SJCRH30 (cell line): ENCODE data around the gene GRK3. TPM values are rescaled to one million over a fixed set of nuclear protein-coding genes. Genes with fewer than 3 reads are reported as not detected.
"Not testable (repeated sequence)": the region's sequence is repeated elsewhere in the genome, so short reads cannot be mapped to it uniquely, and the experiment has no call there.

Source experiments
- DNase-seq, 2 experiments: peaks; one replicate each; pipeline ENCODE4 v3.0.0-alpha.2; 2015 to 2020
- H3K27ac ChIP-seq: fragments of 250-450 bp; sonication (Bioruptor Pico); 2 replicates; pipeline ENCODE4 v1.5.1; 2020; ENCODE audit warnings: mild to moderate bottlenecking, moderate library complexity
- H3K27me3 ChIP-seq: fragments of 250-450 bp; sonication (Bioruptor Pico); 2 replicates; pipeline ENCODE4 v1.5.1; 2020; ENCODE audit warnings: mild to moderate bottlenecking, moderate library complexity
- H3K36me3 ChIP-seq: fragments of 250-450 bp; sonication (Bioruptor Pico); 2 replicates; pipeline ENCODE4 v1.5.1; 2020; ENCODE audit warnings: mild to moderate bottlenecking, moderate library complexity
- H3K4me1 ChIP-seq: fragments of 250-450 bp; sonication (Bioruptor Pico); 2 replicates; pipeline ENCODE4 v1.5.1; 2020; ENCODE audit warnings: mild to moderate bottlenecking, moderate library complexity
- H3K4me3 ChIP-seq: fragments of 250-450 bp; sonication (Bioruptor Pico); 2 replicates; pipeline ENCODE4 v1.5.1; 2020; ENCODE audit warnings: mild to moderate bottlenecking, moderate library complexity
- H3K9me3 ChIP-seq: fragments of 250-450 bp; sonication (Bioruptor Pico); replicated peaks from 2 replicates; pipeline ENCODE4 v1.5.1; 2020; ENCODE audit warnings: mild to moderate bottlenecking, moderate library complexity
- total RNA-seq: library from RNA; depleted of rRNA; stranded (reverse); fragments of >200 nt; shearing (Covaris generic); gene quantifications from 2 replicates; pipeline ENCODE4 v1.2.3, GENCODE V29; 2014

Gene GRK3
- total RNA-seq, 1 experiment from 2014 or later: 45.6 TPM

- not testable (repeated sequence) for H3K4me1 ChIP-seq, H3K36me3 ChIP-seq, H3K27me3 ChIP-seq, H3K9me3 ChIP-seq
- peak; percentile 67 to 82 for DNase-seq
- H3K4me3 ChIP-seq: peak overlapping the region; percentile 4; the same call in 1 of the 2 replicates
- H3K27ac ChIP-seq: peak overlapping the region; percentile 35
These were observed 50.3 kb downstream of the GRK3 start for GRCh38 chr22:25614791-25615190.

DNA sequence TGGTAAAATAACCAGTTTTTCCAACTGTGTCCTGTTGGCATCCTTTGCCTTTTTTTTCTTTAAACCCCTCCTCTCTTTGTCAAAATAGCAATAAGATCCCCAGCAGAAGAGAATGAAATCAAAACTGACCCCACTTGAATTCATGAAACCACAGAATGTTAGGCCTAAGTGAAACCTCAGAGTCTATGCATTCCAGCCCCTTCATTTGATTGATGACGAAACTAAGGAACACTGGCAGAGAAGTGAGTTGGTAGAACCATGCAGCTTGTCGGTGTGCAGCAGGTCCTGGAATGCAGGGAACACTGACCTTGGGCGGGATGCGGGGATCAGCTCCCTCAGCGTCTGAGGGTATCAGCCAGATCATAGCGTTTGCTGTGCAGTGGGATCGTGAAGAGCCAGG, 57.5 kb downstream of the GRK3 start:
- H3K4me3 ChIP-seq: no peak overlapping the region
- H3K9me3 ChIP-seq: 0 out of 2 replicates have a peak, but pooled peaks cover 5% of the 10 kb centered on the region
- no peaks in the 10 kb centered on the region for H3K36me3 ChIP-seq
- H3K4me1 ChIP-seq: peaks cover 50% of the 10 kb centered on the region
- H3K27me3 ChIP-seq: no peaks in the 10 kb centered on the region
- DNase-seq: peak; percentile 32 to 55
- H3K27ac ChIP-seq: peak overlapping the region; percentile 76

DNA sequence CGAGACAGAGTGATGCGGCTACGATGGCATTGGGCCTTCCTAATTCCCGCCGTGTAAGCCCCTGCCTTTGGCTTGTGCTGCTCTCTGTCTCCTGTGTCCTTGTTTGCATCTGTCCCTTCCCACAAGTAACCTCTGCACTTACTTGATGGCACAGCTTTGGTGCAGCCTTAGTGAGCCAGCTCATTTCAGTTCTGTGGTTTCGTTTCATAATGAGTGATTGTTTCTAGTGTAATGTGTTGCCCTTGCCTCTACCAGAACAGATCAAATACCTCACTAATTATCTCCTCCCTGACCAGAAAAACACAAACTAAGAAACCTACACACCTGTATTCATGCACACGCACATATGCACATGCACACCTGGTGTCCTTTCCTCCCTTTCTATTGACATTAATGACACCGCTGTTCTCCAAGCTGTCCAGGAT, 58.8 kb downstream of the GRK3 start:
- Histone ChIP-seq H3K9me3 (no peaks in the 10 kb centered on the region), H3K36me3 (no peaks in the 10 kb centered on the region)

GRCh38 chr22:25623851-25624250, 59.4 kb downstream of the GRK3 start:
- Histone ChIP-seq H3K36me3 (no peaks in the 10 kb centered on the region), H3K27ac (peak overlapping the region; percentile 76), H3K4me1 (peaks cover 62% of the 10 kb centered on the region), H3K4me3 (no peak overlapping the region), H3K27me3 (no peaks in the 10 kb centered on the region), H3K9me3 (no peaks in the 10 kb centered on the region)
- DNase-seq: peak; percentile 64 to 81

More for the DNA sequence above, 58.8 kb downstream of the GRK3 start:
- H3K27ac ChIP-seq: peak overlapping the region; percentile 76
- H3K4me3 ChIP-seq: no peak overlapping the region
- H3K27me3 ChIP-seq: no peaks in the 10 kb centered on the region
- DNase-seq: peak; percentile 24 to 72
- H3K4me1 ChIP-seq: peaks cover 62% of the 10 kb centered on the region

GRCh38 chr22:25624476-25624875, 60.0 kb downstream of the GRK3 start:
- Histone ChIP-seq H3K4me3 (no peak overlapping the region), H3K27me3 (no peaks in the 10 kb centered on the region), H3K36me3 (no peaks in the 10 kb centered on the region), H3K27ac (peak overlapping the region; percentile 76), H3K4me1 (peaks cover 63% of the 10 kb centered on the region), H3K9me3 (no peaks in the 10 kb centered on the region)
- DNase-seq: no peak

DNA sequence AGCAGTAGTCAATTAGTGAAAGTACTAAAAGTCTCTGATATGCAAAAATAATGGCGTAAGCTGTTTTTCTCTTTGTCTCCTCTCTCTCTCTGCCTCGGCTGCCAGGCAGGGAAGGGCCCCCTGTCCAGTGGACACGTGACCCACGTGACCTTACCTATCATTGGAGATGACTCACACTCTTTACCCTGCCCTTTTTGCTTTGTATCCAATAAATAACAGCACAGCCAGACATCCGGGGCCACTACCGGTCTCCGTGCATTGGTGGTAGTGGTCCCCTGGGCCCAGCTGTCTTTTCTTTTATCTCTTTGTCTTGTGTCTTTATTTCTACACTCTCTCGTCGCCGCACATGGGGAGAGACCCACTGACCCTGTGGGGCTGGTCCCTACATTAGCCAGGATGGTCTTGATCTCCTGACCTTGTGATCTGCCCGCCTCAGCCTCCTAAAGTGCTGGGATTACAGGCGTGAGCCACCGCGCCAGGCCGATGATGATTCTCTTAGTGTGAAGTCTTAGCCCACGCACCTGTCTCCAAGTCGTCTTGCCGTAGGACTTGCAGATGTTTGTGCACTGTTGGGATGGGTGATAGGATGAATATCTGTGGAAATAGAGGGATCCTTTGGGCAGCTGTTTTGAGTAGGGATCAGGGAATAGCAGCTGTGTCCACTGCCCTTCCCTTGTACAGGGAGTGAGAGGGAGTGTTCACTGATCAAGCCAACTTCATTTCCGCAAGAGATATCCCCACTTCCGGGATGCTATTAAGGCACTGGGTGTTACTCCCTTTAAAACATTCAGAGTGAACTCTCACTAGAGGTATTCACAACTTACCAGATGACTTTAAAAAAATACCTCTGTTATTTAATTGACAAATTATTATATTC, 61.5 kb downstream of the GRK3 start:
- Histone ChIP-seq H3K4me1 (peaks cover 78% of the 10 kb centered on the region), H3K27ac (peak overlapping the region; percentile 70)
- not testable (repeated sequence) for H3K9me3 ChIP-seq, H3K27me3 ChIP-seq, H3K4me3 ChIP-seq, H3K36me3 ChIP-seq
- DNase-seq: peak; percentile 86 to 94

DNA sequence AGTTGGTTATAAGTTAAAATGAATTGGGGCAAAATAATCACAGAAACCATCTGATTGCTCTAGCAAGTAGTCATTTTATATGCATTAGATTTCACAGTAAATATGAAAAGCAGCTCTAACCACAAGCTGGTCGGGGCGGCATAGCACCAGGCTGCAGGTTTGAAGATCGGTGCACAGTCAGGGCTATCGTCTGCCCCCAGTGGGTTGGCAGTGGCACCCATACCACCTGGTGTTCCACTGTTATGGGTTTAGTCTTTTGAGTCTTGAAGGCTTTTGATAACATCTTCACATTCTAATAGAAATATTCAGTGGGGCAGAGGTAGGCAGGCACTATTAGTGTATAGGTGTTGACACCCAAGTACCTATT, 62.1 kb downstream of the GRK3 start:
- Histone ChIP-seq H3K4me3 (no peak overlapping the region), H3K9me3 (no peaks in the 10 kb centered on the region), H3K27me3 (no peaks in the 10 kb centered on the region), H3K36me3 (no peaks in the 10 kb centered on the region), H3K27ac (peak overlapping the region; percentile 70; the same call in 1 of the 2 replicates), H3K4me1 (peaks cover 75% of the 10 kb centered on the region)
- DNase-seq: no peak

- Histone ChIP-seq H3K27ac (peak overlapping the region; percentile 16), H3K27me3 (no peaks in the 10 kb centered on the region), H3K9me3 (no peaks in the 10 kb centered on the region), H3K4me1 (peaks cover 70% of the 10 kb centered on the region), H3K4me3 (no peak overlapping the region), H3K36me3 (peaks cover 2% of the 10 kb centered on the region; the same call in 1 of the 2 replicates)
- peak; percentile 63 to 89 for DNase-seq
These were observed 62.9 kb downstream of the GRK3 start for GRCh38 chr22:25627271-25627852.

- no peaks in the 10 kb centered on the region for H3K27me3 ChIP-seq
- H3K36me3 ChIP-seq: peaks cover 4% of the 10 kb centered on the region; the same call in 1 of the 2 replicates
- no peak overlapping the region for H3K4me3 ChIP-seq
- no peak overlapping the region for H3K27ac ChIP-seq
- no peaks in the 10 kb centered on the region for H3K9me3 ChIP-seq
- peaks cover 58% of the 10 kb centered on the region for H3K4me1 ChIP-seq
- DNase-seq: no peak
These were observed 64.0 kb downstream of the GRK3 start for GRCh38 chr22:25628494-25628893.

GRCh38 chr22:25629613-25630012, 65.1 kb downstream of the GRK3 start:
- DNase-seq: peak in 1 of 2 experiments; percentile 42
- H3K27me3 ChIP-seq: no peaks in the 10 kb centered on the region
- no peaks in the 10 kb centered on the region for H3K9me3 ChIP-seq
- peaks cover 4% of the 10 kb centered on the region; the same call in 1 of the 2 replicates for H3K36me3 ChIP-seq
- no peak overlapping the region for H3K27ac ChIP-seq
- peaks cover 51% of the 10 kb centered on the region for H3K4me1 ChIP-seq
- H3K4me3 ChIP-seq: no peak overlapping the region

DNA sequence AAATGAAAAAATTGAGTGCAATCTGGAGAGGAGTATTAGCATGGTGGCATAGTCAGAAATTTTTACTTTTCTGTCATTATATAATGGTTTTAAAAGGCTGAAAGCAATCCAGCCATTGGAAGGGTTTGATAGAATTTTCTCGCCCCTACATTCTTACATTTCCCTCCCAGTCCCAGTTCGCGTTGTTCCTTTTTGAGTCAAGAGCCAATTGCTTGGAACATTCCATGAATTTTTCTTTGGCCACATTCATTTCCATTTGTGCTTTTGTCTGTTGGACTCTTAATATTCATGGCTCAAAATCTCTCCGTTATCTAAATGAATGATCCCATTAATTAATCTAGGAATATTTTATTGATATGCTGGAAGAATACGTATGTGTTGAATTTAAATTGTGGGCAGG, 66.0 kb downstream of the GRK3 start:
- DNase-seq: no peak

DNA sequence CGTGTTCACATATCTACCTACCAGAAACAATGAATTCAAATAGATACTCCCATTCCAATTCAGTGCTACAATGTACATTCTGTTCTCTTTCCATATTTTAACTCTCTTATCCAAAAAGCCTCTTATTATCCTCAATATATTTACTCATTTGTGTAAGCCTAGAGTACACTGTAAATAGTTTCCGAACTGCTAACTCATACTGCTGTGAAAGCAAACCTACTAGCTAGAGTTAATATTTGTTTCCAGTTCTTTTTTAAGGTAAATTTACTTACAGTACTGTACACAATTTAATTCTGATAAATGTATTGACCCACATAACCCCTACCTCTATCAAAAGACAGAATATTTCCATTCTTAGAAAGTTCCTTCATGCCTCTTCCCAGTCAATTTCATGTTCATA, 71.8 kb downstream of the GRK3 start:
- Histone ChIP-seq H3K9me3 (peaks cover 3% of the 10 kb centered on the region; the same call in 1 of the 2 replicates), H3K27me3 (no peaks in the 10 kb centered on the region), H3K36me3 (peaks cover 8% of the 10 kb centered on the region), H3K4me1 (0 out of 2 replicates have a peak, but pooled peaks cover 2% of the 10 kb centered on the region), H3K4me3 (no peak overlapping the region), H3K27ac (no peak overlapping the region)
- DNase-seq: no peak

More for the DNA sequence above, 66.0 kb downstream of the GRK3 start:
- no peak overlapping the region for H3K4me3 ChIP-seq
- peaks cover 48% of the 10 kb centered on the region for H3K4me1 ChIP-seq
- H3K27ac ChIP-seq: no peak overlapping the region
- no peaks in the 10 kb centered on the region for H3K9me3 ChIP-seq
- peaks cover 4% of the 10 kb centered on the region; the same call in 1 of the 2 replicates for H3K36me3 ChIP-seq
- H3K27me3 ChIP-seq: no peaks in the 10 kb centered on the region

GRCh38 chr22:25637032-25637431, 72.6 kb downstream of the GRK3 start:
- no peak for DNase-seq
- H3K4me1 ChIP-seq: no peaks in the 10 kb centered on the region

DNA sequence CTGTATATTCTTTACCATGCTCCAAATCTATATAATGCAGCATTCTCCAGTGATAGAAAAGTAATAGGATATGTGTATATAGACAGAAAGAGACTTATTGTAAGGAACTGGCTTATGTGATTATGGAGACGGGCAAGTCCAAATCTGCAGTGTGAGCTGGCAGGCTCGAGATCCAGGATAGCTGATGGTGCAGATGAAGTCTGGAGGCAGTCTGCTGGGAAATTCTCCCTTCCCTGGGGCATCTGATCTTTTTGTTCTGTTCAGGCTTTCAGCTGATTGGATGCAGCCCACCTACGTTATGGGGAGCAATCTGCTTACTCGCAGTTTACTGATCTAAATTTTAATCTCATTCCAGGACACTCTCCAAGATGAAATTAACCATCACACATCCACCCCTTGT, 73.2 kb downstream of the GRK3 start:
- Histone ChIP-seq H3K27me3 (no peaks in the 10 kb centered on the region), H3K4me3 (no peak overlapping the region), H3K9me3 (peaks cover 3% of the 10 kb centered on the region; the same call in 1 of the 2 replicates), H3K27ac (no peak overlapping the region), H3K4me1 (no peaks in the 10 kb centered on the region), H3K36me3 (peaks cover 4% of the 10 kb centered on the region; the same call in 1 of the 2 replicates)
- no peak for DNase-seq

More at GRCh38 chr22:25637032-25637431, 72.6 kb downstream of the GRK3 start:
- Histone ChIP-seq H3K9me3 (peaks cover 3% of the 10 kb centered on the region; the same call in 1 of the 2 replicates), H3K4me3 (no peak overlapping the region), H3K36me3 (peaks cover 8% of the 10 kb centered on the region), H3K27ac (no peak overlapping the region), H3K27me3 (no peaks in the 10 kb centered on the region)

DNA sequence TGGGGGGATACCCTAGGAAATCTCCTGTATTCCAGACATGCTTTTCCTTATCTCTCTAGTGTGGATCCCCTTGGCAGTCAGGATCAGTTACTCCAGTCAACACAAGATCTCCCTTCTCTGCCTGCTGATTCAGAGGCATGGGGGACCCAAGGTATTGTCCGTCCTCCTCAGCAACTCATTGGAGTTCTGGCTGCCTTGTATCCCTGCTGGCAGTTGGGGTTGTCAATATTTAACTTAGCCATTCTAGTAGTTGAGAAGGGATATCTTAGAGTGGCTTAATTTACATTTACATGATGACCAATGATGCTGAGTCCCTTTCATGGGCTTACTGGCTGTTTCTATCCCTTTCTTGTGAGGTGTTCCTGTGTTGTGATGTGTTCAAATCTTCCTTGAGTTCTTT, 74.2 kb downstream of the GRK3 start:
- DNase-seq: no peak
- Histone ChIP-seq H3K4me3 (no peak overlapping the region), H3K36me3 (peaks cover 4% of the 10 kb centered on the region; the same call in 1 of the 2 replicates), H3K27ac (no peak overlapping the region), H3K9me3 (peaks cover 3% of the 10 kb centered on the region; the same call in 1 of the 2 replicates), H3K27me3 (no peaks in the 10 kb centered on the region), H3K4me1 (no peaks in the 10 kb centered on the region)
